ENCODE data around the gene SLC38A10. TPM values are rescaled to one million over a fixed set of nuclear protein-coding genes. Genes with fewer than 3 reads are reported as not detected.

The SLC38A10 gene
- total and polyA plus RNA-seq, 2 of the 13 experiments (the other 11 are each of a cell fraction or from before 2014, with no cell fraction given), result 23.4 to 55.8 TPM

- no peak for TF ChIP-seq DNMT1 (CRISPR knock-in tag; IDR thresholded peaks at IDR 0.05)
- TF ChIP-seq ZNF251 (CRISPR knock-in tag; IDR thresholded peaks at IDR 0.05), result no peak
- no peak for TF ChIP-seq HNF4G (IDR thresholded peaks at IDR 0.05; ENCODE audit: borderline replicate concordance, low read depth, low read length)
- TF ChIP-seq HNF4G (CRISPR knock-in tag; IDR thresholded peaks at IDR 0.05; ENCODE audit: borderline replicate concordance, low read depth), result 0 out of 2 replicates have a peak, but pooled peaks have one; percentile 23
- no peak for TF ChIP-seq TCF7 (IDR thresholded peaks at IDR 0.05; ENCODE audit: low read depth)
- TF ChIP-seq ZC3H13 (CRISPR knock-in tag; IDR thresholded peaks at IDR 0.05), result no peak
- no peak for TF ChIP-seq ZNF383 (CRISPR knock-in tag; IDR thresholded peaks at IDR 0.05; ENCODE audit: borderline replicate concordance)
- TF ChIP-seq DNMT3B (CRISPR knock-in tag; conservative IDR thresholded peaks at IDR 0.05), result no peak
- TF ChIP-seq E2F2 (CRISPR knock-in tag; IDR thresholded peaks at IDR 0.05; ENCODE audit: borderline replicate concordance), result no peak
- no peak for TF ChIP-seq KMT2B (CRISPR knock-in tag; IDR thresholded peaks at IDR 0.05)
- no peak for TF ChIP-seq KDM1A (CRISPR knock-in tag; IDR thresholded peaks at IDR 0.05)
- TF ChIP-seq, protein P1, sequence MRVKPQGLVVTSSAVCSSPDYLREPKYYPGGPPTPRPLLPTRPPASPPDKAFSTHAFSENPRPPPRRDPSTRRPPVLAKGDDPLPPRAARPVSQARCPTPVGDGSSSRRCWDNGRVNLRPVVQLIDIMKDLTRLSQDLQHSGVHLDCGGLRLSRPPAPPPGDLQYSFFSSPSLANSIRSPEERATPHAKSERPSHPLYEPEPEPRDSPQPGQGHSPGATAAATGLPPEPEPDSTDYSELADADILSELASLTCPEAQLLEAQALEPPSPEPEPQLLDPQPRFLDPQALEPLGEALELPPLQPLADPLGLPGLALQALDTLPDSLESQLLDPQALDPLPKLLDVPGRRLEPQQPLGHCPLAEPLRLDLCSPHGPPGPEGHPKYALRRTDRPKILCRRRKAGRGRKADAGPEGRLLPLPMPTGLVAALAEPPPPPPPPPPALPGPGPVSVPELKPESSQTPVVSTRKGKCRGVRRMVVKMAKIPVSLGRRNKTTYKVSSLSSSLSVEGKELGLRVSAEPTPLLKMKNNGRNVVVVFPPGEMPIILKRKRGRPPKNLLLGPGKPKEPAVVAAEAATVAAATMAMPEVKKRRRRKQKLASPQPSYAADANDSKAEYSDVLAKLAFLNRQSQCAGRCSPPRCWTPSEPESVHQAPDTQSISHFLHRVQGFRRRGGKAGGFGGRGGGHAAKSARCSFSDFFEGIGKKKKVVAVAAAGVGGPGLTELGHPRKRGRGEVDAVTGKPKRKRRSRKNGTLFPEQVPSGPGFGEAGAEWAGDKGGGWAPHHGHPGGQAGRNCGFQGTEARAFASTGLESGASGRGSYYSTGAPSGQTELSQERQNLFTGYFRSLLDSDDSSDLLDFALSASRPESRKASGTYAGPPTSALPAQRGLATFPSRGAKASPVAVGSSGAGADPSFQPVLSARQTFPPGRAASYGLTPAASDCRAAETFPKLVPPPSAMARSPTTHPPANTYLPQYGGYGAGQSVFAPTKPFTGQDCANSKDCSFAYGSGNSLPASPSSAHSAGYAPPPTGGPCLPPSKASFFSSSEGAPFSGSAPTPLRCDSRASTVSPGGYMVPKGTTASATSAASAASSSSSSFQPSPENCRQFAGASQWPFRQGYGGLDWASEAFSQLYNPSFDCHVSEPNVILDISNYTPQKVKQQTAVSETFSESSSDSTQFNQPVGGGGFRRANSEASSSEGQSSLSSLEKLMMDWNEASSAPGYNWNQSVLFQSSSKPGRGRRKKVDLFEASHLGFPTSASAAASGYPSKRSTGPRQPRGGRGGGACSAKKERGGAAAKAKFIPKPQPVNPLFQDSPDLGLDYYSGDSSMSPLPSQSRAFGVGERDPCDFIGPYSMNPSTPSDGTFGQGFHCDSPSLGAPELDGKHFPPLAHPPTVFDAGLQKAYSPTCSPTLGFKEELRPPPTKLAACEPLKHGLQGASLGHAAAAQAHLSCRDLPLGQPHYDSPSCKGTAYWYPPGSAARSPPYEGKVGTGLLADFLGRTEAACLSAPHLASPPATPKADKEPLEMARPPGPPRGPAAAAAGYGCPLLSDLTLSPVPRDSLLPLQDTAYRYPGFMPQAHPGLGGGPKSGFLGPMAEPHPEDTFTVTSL (CRISPR knock-in tag; IDR thresholded peaks at IDR 0.05; ENCODE audit: borderline replicate concordance), result no peak
- TF ChIP-seq XRCC5 (optimal IDR thresholded peaks at IDR 0.05; ENCODE audit: low read length), result no peak
- 0 out of 2 replicates have a peak, but pooled peaks have one; percentile 46 for TF ChIP-seq KLF13 (CRISPR knock-in tag; IDR thresholded peaks at IDR 0.05)
- TF ChIP-seq NCOA1 (CRISPR knock-in tag; IDR thresholded peaks at IDR 0.05), result peak; percentile 74; the same call in 1 of the 2 replicates
- TF ChIP-seq RBM39 (IDR thresholded peaks at IDR 0.05; ENCODE audit: low read depth, low read length, poor library complexity, severe bottlenecking), result no peak
- TF ChIP-seq AHR (CRISPR knock-in tag; IDR thresholded peaks at IDR 0.05), result no peak
- no peak for TF ChIP-seq HOXA3 (CRISPR knock-in tag; IDR thresholded peaks at IDR 0.05)
- no peak for TF ChIP-seq NR1H2 (CRISPR knock-in tag; IDR thresholded peaks at IDR 0.05; ENCODE audit: borderline replicate concordance, low read depth)
These were observed 53.9 kb downstream of the SLC38A10 start (continued) for GRCh38 chr17:81241203-81241602.

Measured in HepG2 (cell line).